ENCODE data around the gene SLC24A4. TPM values are rescaled to one million over a fixed set of nuclear protein-coding genes. Genes with fewer than 3 reads are reported as not detected.

SLC24A4 gene
- total RNA-seq, 4 donors from 2014 or later: 0.08 to 0.37 (median 0.22) TPM

- WGBS, 2 donors: 78 to 87% methylated on average over 4 of the region's 4 CpGs
- DNase-seq (ENCODE audit: low spot score in 2 of 2): no peak
- intact Hi-C loops (cut with DNase I; ENCODE audit: low total_unique reads): no loop called here
- TF ChIP-seq POLR2A (IDR thresholded peaks at IDR 0.05) (no peak), CTCF (IDR thresholded peaks at IDR 0.05) (no peak)
- no peak overlapping the region for H3K4me3 ChIP-seq (ENCODE audit: low read depth, poor library complexity, severe bottlenecking)
Observed at GRCh38 chr14:92280554-92281262, 42.3 kb upstream of the SLC24A4 start.

GRCh38 chr14:92282669-92283068 is 40.3 kb upstream of the SLC24A4 start:
- no peak for DNase-seq (ENCODE audit: low spot score in 2 of 2)
- 89 to 91% methylated on average over 2 of the region's 2 CpGs for WGBS, 2 donors
- TF ChIP-seq POLR2A (IDR thresholded peaks at IDR 0.05) (no peak), CTCF (IDR thresholded peaks at IDR 0.05) (no peak)
- intact Hi-C loops (cut with DNase I; ENCODE audit: low total_unique reads): no loop called here
- H3K4me3 ChIP-seq (ENCODE audit: low read depth, poor library complexity, severe bottlenecking): no peak overlapping the region

GRCh38 chr14:92285311-92285710 is 37.7 kb upstream of the SLC24A4 start:
- no peak overlapping the region for H3K4me3 ChIP-seq (ENCODE audit: low read depth, poor library complexity, severe bottlenecking)
- WGBS, 2 donors: 79 to 80% methylated on average over 3 of the region's 3 CpGs
- DNase-seq (ENCODE audit: low spot score in 2 of 2): no peak
- no peak for TF ChIP-seq POLR2A (IDR thresholded peaks at IDR 0.05)
- TF ChIP-seq CTCF (IDR thresholded peaks at IDR 0.05): no peak
- intact Hi-C loops (cut with DNase I; ENCODE audit: low total_unique reads): no loop called here

DNA sequence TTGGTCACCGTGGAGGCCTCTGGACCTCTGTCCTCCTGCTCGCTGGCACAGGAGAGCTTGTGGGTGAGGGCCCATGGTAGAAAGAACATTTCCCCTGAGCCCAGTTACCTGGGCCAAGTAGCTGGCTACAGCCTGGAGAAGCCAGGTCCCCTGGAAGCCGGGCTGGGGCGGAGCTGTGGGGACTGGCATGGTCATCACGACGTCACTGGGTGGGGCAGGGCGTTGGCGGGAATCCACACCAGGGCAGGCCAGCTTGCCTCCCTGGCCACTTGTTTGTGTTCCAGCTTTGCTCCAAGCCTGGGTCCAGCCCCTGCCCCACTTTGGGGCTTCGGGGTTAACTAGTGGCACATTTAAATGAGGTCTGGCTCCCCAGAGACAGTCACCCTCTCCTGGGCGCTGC is 35.0 kb upstream of the SLC24A4 start:
- intact Hi-C loops (cut with DNase I; ENCODE audit: low total_unique reads): no loop called here
- no peak for TF ChIP-seq POLR2A (IDR thresholded peaks at IDR 0.05)
- no peak for TF ChIP-seq CTCF (IDR thresholded peaks at IDR 0.05)
- 85 to 88% methylated on average over 10 of the region's 10 CpGs for WGBS, 2 donors
- DNase-seq (ENCODE audit: low spot score in 2 of 2): peak in 1 of 2 donors; percentile 62
- no peak overlapping the region for H3K4me3 ChIP-seq (ENCODE audit: low read depth, poor library complexity, severe bottlenecking)

DNA sequence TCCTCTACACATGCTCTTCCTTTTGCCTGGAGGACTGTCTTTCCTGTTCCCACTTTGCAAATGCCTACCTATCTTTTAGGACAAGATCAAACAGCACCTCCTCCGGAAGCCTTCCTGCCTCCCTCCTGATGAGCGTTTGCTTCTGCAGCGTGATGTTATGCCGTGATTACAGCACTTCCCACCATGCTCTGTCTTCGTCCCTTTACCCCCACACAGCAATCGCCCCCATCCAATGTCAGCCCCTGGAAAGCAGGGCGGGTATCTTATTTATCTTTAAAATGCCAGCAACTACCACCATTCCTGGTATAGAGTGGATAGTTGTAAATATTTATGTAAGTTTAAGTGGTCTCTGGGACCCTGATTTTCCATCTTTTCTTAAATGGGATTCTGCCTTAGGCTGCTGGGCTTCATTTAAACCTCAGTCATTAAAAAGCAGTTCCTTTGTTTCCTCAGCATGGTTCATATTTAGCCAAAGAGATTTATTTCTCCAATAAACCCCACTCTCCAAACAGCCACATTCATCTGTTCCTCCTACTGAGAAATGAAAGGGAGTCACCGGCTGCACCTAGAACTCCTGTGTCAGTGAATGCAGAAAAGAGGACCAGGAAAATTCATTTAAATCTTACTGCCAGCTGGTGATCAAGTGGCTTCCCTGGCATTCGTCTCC is 33.8 kb upstream of the SLC24A4 start:
- intact Hi-C loops (cut with DNase I; ENCODE audit: low total_unique reads): no loop called here
- H3K4me3 ChIP-seq (ENCODE audit: low read depth, poor library complexity, severe bottlenecking): no peak overlapping the region
- DNase-seq (ENCODE audit: low spot score in 2 of 2): peak in 1 of 2 donors; percentile 5
- TF ChIP-seq POLR2A (IDR thresholded peaks at IDR 0.05): no peak
- TF ChIP-seq CTCF (IDR thresholded peaks at IDR 0.05): no peak
- 54 to 58% methylated on average over 9 of the region's 9 CpGs for whole genome bisulfite sequencing, 2 donors
